MM.1S (cell line): ENCODE data around the gene FADS1.

Experiments used
- EZH2phosphoT487 ChIP-seq: fragments of 300-600 bp; sonication (generic); IDR thresholded peaks from 2 replicates; pipeline ENCODE4 v1.6.1; 2018; ENCODE audit warnings: antibody characterized with exemption, low read length
- TF ChIP-seq, protein P1 (sequence below): fragments of 300-600 bp; sonication (generic); IDR thresholded peaks from 2 replicates; pipeline ENCODE4 v1.5.1; 2016; ENCODE audit warnings: antibody characterized with exemption, low read length, mixed read lengths

DNA sequence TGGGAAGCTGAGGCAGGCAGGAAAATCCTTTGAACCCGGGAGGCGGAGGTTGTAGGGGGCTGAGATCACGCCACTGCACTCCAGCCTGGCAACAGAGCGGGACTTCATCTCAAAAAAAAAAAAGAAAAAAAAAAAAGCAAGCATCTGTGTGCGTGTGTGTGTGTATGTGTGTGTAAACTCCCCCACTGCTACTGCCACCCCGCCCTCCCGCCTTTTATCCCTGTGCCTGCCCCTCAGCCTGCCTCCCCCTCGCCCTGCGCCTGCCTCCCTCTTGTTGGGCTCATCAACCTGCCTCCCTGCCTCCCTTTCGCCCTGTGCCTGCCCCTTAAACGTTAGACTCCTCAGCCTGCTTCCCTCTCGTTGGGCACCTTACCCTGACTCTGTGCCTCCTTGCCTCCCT lies 42.4 kb downstream of the FADS1 start:
- TF ChIP-seq, protein P1, sequence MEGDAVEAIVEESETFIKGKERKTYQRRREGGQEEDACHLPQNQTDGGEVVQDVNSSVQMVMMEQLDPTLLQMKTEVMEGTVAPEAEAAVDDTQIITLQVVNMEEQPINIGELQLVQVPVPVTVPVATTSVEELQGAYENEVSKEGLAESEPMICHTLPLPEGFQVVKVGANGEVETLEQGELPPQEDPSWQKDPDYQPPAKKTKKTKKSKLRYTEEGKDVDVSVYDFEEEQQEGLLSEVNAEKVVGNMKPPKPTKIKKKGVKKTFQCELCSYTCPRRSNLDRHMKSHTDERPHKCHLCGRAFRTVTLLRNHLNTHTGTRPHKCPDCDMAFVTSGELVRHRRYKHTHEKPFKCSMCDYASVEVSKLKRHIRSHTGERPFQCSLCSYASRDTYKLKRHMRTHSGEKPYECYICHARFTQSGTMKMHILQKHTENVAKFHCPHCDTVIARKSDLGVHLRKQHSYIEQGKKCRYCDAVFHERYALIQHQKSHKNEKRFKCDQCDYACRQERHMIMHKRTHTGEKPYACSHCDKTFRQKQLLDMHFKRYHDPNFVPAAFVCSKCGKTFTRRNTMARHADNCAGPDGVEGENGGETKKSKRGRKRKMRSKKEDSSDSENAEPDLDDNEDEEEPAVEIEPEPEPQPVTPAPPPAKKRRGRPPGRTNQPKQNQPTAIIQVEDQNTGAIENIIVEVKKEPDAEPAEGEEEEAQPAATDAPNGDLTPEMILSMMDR: no peak
- TF ChIP-seq EZH2phosphoT487: no peak
